ENCODE data around the gene SLC12A8.

The SLC12A8 gene

DNA sequence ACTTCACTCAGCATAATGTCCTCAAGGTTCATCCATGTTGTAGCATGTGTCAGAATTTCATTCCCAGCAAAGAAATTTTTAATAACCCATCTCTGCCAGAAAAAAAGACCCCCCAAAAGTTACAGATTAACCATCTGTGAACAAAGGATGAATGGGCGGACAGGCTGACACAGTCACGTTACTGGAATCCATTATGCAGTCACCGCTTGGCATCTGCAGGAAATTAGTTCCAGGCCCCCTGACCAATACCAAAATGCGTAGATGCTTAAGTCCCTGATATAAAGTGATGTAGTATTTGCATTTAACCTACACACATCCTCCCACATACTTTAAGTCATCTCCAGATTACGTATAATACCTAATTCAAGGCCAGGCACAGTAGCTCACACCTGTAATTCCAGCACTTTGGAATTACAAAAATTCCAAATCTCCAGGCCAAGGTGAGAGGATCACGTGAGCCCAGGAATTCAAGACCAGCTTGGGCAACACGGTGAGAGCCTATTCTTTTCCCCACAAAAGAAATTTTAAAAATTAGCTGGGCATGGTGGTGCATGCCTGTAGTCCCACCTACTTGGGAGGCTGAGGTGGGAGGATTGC, 1.5 kb upstream of the SLC12A8 start:
- DNase-seq: no peak

DNA sequence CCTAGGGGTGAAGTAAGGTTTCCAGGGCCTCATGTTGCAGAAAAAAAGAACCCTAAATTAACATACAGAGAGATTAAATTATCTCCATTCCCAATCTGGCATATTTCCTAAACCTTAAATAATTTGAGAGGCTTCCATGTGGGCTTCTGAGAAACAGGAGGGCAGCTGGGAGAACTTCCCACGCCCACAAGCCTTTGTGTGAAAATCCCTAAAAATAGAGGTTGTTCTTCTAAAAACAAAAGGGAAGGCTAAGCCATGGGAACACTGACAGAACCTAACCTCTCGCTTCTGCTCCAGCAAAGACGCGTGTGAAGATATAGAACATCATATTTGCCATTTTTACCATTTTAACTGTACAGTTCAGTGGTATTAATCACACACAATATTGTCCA, 812 bp upstream of the SLC12A8 start:
- DNase-seq: no peak

DNA sequence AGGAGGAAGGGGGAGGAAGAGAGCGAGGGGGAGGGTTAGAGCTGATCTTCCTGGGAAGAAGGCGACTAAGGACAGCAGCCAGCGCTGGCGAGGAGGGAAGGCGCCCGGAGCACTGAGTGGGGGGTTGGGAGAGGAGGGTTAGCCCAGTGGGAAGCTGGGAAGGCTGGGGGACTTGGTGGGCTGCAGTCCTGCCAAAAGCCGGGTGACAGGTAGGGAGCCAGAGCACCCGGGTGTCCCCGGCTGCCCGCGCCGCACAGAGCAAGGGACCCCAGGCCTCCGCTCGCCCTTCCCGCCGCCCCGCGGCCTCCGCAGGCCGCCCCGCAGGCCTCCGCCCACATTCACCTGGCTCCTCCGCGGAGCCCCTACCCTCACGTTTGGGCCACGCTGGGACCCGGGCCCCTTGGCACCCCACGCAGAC, 448 bp downstream of the SLC12A8 start:
- DNase-seq: no peak

DNA sequence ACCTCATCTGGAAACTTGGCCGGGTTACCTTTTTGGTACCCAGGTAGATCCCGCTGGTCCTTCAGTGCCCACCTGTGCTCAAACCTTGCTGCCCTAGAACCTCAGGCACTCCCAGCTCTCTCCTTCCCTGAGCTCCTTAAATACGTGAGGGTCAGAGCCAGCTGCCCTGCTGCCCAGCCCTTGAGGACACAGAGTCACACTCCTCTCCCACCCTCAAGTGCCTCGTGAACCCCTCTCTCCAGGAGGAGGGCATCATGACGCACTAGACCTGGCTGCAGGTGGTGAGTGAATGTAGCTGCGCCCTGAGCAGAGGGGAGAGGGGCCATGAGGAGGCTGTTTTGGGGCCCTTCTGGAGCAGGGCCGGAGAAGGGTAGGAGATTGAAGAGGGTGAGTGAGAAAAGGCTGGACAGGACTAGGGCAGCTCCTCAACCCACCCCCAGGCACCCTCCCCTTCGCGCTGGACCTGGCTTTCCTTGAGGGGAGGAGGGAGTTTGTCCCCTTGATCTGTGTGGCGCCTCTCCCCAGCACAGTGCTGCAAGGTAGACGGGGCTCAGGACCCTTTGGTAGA, 941 bp downstream of the SLC12A8 start:
- DNase-seq: no peak

DNA sequence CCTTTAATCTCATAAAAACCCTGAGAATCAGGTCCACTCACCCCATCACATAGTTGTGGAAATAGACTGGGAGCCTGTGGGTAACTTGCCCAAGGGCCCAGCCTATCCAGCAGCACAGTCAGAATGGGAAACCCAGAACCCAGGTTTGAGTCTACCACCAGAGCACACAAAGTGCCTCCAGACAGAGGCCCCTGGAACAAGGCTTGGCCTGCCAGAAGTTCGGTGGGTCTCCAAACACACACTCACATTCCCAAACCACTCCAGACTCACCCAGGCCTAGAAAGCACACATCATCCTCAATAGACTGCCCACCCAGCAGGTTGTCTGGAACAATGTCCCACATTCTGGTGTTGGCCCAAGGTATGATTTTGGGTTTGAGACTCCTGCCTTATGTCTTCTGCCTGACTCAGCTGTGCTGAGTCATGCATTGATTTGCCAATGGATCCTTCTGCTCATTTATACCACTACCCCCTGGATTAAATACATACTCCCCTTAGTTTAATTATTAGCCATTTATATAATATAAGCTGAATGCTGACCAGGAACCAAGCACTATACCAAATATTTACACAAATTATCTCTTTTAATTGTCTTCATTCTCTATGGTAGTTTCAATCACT, 4.5 kb downstream of the SLC12A8 start:
- no peak for DNase-seq

DNA sequence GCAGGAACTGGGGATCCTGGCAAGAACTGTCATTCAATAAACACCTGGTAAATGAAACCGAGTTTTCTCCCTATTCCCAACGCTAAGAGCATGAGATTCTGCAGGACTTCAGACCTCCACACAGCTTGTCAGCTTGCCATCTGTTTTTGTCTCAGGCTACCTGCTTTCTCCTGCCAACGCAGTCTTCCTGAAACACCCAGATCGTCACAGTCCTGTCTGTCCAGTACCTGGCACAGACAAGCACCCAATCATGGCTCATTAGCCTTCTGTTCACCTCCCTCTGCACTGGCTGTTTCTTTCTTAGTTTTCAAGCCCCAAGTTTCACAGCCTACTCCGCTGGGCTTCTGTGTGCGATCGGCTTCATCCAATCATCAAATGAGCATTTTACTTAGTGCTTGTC, 5.0 kb downstream of the SLC12A8 start:
- DNase-seq: no peak

DNA sequence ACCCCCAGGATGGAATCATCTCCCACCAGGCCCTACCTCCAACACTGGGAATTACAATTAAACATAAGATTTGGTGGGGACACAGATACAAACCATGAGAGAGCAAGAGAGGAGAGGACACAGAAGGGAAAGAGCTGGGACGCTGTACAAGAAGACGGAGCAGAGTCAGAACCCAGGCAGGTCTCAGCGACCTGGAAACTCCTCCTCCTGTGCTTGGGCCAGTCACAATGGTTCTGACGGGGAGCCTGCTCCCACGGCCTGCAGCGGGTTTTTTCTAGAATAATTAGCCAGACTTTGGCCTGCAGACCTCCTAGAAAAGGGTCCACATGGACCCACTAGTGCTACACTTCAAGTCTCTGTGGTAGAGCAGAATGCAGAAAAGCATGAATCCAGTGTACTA, 5.6 kb downstream of the SLC12A8 start:
- DNase-seq: no peak

DNA sequence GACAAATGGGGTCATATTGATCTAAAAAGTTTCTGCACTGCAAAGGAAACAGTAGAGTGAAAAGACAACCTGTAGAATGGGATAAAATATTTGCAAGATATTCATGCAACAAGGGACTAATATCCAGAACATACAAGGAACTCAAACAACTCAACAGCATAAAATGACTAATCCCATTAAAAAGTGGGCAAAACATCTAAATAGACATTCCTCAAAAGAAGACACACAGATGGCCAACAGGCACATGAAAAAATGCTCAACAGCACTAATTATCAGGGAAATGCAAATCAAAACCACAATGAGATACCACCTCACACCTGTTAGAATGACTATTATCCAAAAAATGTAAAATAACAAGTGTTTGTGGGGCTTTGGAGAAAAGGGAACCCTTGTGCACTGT, 8.8 kb downstream of the SLC12A8 start:
- no peak for DNase-seq

DNA sequence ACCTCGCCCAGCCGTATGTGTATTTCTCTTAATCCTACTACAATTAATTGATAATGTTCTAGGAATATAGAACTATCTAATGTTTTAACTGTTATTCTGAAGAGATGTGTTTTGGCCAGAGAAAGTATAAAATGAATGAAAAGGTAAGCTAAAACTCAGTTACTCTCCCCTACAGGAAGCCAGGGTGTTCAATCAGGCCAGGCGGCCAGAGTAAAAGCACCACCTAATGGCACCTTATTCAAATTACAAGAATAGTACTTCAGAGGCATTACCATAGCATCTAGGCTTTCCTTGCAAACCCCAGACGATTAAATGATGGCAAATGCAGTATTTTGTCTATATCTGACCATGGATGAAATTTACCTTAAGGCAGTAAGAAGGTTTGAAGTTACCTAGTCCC, 10.4 kb downstream of the SLC12A8 start:
- no peak for DNase-seq

DNA sequence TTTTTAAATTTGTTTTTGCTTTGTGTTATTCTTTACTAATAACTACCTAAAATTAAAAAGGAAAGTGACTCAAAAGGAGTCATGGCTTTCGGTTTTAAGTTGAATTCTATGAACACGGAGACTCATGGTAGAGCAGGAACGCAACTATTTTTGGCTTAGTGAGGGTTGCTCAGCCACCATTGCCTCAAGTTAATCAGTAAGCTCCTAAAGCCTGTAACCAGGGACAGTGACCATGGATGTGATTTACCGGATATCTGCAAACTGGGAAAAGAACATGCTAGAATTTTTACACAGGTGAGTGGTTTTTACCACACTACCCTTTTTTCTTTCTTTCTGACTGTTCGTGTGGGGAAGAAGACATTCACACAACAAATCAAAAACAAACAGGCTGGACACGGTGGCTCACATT, 11.8 kb downstream of the SLC12A8 start:
- DNase-seq: no peak

DNA sequence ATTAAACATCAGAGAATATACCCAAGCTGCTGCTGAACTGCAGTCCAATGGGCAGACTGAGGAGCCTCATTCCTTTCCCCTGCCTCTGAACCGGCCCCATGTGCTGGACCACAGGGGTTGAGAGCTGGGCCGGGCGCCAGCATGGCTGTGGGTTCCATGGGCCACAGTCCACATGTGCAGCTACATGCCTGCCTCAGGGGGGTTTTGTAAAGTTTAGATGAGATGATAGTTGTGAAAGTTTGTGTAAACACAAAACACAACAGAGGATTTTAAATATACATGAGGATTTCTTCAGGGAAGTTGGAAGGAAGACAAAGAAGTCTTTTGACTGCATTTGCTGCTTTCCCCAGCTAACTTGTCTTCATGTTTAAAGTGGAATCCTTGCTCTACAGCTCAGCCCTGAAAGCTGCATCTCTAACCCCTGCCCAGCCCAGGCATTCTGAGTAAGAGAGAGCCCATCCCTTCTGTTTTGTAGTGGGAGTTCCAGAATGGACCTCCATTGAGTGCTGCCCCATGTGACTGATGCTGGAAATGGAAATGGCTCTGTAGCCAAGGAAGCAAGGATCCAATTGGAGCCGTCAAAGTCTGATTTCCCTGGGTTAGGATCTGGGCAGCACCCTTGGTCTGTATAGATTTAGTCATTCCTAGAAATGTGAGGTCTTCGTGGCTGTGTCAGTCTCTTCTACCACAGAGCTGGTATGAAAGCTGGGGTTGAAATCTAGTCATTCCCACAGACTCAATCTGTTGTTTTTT, 17.5 kb downstream of the SLC12A8 start:
- DNase-seq: no peak

DNA sequence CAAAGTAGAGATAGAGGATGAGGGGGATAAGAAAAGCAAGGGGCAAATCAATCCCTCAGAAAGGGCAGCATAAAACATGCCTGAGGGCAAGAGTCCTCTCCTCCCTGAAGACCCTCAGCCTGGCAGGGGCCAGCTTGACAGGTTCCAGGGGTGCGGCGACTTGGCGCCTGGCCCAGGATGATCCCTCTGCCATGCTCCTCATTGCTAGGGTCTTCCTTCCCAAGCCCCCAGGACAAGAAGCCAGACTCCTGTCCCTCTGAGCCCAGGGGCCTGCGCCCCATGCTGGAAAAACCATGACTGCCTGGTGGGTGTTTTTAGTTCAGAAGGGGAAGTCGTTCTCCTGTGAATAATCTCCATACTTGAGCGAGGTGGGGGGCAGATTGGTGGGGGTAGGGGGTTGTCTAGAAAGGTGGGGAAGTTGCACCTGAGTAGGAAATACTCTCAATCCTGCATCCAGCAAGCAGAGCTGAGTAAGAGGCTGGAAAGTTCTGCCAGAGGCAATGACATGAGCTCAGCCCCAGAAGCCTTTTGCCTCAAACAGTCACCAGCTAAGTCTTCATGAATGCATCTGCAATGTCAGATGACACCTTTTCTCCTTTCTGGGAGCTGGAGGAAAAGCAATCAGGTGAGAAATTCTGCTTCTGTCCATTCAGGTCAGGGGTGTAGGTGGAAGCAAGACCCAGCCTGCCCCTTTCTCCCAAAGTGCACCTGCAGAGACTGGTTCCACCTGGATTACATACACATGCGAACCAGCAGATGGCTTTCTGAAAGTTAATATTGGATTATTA, 18.3 kb downstream of the SLC12A8 start:
- no peak for DNase-seq

DNA sequence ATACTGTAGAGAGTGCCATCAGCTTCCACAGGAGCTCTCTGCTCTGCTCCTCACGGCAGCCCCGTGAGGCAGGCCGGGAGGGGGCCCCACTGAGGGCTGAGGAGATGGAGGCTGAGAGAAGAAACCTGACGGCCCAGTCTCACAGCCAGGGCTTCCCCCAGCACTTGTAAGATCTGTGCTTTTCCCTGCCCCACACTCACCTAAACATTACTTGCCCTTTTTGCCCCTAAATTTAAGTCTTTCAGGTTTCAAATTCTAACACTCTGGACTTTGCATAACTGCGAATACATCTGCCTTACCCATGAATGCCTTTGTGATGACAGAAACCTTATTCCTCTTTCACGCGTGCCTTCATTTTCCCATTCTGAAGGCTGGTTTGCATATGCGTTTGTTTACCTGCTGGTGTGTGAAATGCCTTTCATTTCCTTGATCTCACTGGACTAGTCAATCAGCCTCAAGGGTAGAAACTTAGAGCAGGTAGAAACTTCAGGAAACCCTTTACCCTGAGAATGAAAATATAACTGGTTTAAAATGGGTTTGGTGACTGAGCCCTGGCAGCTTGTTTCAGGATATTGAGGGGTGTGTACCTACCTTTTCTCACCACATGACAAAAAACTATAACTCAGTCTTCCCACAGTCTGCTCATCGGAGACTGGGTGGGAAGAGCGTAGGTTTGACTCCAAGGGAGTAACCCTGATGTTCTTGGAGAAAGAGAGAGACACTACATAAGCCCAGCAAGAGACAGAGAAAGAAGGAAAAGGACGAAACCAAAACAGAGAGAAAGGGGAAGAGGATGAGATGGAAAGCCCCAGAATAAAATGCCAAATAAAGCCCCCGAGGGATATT, 20.1 kb downstream of the SLC12A8 start:
- no peak for DNase-seq

DNA sequence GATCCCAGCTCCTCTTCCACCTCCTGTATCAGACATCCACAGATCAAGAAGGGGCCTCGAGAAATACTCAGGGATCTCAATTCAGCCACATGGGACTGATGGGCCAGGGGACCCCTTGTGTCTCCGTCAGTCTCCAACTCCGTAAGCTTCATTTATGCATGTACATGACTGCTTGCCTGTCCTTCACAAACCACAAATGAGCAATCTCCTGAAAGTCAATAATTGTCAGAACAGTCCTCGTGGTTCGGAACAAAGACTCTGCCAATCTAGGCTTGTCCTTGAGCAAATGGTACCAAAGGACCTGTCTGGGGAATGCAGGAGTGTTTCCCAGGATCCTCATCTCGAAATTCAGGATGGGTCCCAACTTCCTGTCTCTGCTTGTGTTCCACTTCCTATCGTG, 20.8 kb downstream of the SLC12A8 start:
- no peak for DNase-seq

DNA sequence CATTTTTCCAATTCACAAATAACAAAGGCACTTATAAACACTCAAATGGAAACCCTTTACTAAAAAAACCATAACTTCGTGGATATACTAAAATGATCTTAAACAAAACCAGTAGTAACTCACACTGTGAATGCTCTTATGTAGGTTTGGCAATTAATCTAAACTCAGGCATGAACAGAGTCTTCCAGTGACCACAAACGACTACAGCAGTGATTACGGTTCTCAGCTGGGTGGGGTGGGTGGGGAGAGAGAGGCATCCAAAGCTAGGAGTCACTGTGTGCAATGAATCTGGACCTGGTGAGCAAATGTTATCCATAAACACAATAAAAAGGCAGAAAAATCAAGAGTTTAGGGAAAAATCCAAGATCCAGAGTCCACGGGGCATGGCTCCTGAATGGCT, 21.3 kb downstream of the SLC12A8 start:
- DNase-seq: no peak

DNA sequence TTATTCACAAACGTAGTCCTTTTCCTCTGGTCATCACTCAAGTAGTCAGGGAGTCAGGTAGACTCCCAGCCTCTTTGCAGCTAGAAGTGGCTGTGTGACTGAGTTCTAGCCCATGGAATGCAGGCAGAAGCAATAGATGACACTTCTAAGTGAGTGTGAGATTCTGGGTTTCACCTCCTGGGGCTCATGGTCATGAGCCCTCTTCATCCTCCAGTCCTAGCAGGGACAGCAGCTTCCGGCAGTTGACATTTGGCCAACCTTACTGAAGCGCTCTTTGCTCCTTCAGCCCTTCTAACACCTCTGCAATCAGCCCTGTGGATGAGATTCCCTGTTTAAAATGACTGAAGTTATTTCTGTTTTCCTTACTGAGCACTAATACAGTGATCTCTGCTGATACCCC, 21.8 kb downstream of the SLC12A8 start:
- no peak for DNase-seq

DNA sequence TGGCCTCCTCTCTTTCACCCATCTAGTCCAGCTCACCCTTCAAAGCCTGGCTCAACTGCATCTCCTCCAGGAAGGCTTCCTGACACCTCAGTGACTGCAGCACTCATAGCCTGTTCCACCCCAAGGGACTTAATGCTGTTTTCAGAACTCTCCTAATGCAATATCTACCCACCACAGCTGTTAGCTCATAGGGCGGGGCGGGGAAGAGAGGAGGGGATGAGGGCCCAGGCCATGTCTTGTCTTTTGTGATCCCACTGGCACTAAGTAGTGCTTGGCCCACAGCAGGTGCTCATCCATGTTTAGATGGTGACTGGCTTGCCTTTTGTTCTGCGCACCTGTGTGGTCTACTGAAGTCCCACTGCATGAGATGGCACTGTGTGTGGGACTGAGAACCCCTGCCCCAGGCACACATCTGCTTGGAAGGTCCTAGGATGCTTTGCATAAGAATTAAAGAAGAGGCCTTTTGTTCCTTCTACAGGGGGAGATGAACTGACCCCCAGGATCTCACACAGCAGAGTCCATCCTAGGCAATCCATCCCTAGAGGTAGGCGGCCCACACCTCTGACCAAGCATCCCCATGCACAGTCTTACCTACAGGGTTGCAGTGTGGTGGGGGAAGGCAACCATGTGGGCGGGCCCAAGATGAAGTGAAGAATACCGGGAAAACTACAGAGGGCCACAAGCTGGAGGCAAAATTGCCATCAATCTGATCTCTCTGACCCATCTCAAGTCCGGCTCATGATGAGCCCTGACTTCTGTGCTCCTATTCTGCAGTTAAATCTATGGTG, 23.0 kb downstream of the SLC12A8 start:
- DNase-seq: no peak

DNA sequence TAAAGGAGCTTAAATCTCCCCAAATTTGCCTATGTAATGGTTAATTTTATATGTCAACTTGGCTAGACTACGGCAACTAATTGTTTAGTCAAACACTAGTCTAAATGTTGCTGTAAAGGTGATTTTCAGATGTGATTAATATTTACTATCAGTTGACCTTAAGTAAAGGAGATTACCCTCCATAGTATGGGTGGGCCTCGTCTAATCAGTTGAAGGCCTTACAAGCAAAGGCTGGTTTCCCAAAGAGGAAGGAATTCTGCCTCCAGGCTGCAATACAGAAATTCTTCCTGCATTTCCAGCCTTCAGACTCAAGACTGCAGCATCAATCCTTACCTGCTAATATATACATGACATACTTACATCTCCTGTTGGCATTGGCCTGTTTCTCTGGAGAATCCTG, 23.6 kb downstream of the SLC12A8 start:
- DNase-seq: no peak

DNA sequence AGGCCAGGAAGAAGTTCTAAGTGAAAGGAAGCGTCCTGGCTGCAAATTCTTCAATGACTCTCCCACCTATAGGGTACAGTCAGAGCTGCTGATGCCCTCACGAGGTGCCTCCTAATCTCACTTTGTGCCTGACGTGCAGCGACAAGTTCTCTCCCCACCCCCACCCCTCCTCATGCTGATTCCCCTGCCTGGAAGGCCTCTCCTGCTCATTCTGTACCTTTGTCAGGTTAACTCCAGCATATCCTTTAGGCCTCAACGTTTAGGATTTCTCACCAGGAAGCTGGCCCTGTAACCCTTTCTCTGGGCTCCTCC, 25.0 kb downstream of the SLC12A8 start:
- no peak for DNase-seq

DNA sequence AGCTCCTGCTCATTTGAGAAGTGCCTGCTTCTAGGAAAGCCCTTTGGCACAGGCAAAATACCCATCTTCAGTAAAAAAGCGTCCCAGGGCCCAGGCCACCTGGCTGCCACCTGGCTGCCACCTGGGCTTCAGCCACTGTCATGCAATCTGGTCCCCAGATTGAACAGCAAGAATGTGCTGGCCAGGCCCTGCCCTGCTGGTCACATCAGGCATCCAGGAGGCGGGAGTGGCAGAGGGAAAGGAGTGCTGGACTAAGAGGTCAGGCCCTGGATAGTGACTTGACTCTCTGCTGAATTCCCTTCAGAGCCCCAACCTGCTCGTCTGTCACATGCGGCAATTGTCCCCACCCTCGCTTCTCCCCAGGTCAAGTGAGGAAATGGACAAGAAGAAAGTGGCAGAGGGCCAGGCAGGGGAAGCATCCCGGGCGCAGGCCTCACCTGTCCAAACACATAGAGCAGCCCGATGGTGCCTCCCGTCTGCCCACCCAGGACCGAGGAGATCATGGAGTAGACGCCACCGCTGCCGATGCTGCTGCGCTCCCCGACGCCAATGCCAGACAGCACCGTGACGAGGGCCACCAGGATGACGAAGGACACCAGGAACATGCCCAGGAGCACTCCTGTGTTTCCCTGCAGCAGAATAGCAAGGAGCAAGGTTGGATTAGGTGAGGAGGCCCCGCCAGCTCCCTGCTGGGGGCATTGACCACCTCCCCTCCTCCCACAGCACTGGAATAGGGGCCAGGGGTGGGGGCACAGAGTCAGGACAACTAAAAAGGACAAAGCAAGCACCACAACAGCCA, 25.5 kb downstream of the SLC12A8 start:
- no peak for DNase-seq

DNA sequence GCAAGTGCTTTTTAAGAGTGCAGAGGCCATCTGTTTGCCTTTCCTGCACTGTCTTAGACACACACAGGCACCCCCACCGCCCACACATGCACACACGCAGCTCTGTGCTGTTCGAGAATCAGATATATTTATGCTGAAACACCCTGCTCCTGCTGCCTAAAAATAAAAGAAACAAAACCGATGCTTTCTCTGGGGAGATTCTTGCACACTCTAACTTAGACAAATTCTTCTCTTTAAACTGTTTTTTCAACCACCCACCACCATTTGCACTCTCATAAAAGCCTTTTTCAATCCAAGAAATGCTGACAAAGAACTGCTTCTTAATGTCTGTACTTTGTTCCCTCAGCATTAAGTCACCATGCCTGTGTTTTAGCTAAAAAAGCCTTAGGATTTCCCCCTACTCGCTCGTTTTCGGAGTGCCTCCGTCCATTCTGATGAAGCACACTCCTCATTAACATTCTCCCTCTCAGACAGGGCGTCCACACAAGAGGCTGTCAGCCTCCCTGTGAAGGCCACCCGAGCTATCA, 26.2 kb downstream of the SLC12A8 start:
- DNase-seq: peak; percentile 37
